Chondrocyte (in vitro differentiated cells): Measurements from ENCODE around the gene TTC38. TPM values are rescaled to one million over a fixed set of nuclear protein-coding genes. Genes with fewer than 3 reads are reported as not detected.

ENCODE experiments used
- DNase-seq: peaks from one replicate; pipeline ENCODE4 v3.0.0; 2021; ENCODE audit warnings: mixed read lengths, low spot score
- H3K27ac Mint-ChIP-seq: one replicate; pipeline ENCODE4 v1.8.0; 2021; ENCODE audit warnings: mild to moderate bottlenecking, moderate library complexity, mixed read lengths; ENCODE audit not compliant: unreplicated experiment
- H3K27me3 Mint-ChIP-seq: 2 replicates; pipeline ENCODE4 v1.8.0; 2021; ENCODE audit warnings: low read depth, mixed read lengths
- H3K36me3 Mint-ChIP-seq: 2 replicates; pipeline ENCODE4 v1.8.0; 2021; ENCODE audit warnings: low read depth, mixed read lengths
- H3K4me1 Mint-ChIP-seq: 2 replicates; pipeline ENCODE4 v1.8.0; 2021; ENCODE audit warnings: low read depth, mild to moderate bottlenecking, mixed read lengths
- H3K4me3 Mint-ChIP-seq: one replicate; pipeline ENCODE4 v1.8.0; 2021; ENCODE audit warnings: mild to moderate bottlenecking, moderate library complexity, mixed read lengths; ENCODE audit not compliant: unreplicated experiment
- H3K9me3 Mint-ChIP-seq: 2 replicates; pipeline ENCODE4 v1.8.0; 2021; ENCODE audit warnings: low read depth, mixed read lengths
- CTCF ChIP-seq: fragments of 200-600 bp; sonication (generic); IDR thresholded peaks from 2 replicates; pipeline ENCODE4 v1.5.0; 2021; ENCODE audit warnings: antibody characterized with exemption, mild to moderate bottlenecking, moderate library complexity
- total RNA-seq: library from RNA; stranded (reverse); gene quantifications from 3 replicates; pipeline ENCODE4 v1.2.1, GENCODE V29; 2021

The TTC38 gene
- total RNA-seq, 1 donor from 2014 or later = 13.8 TPM

- no peaks in the 10 kb centered on the region for H3K27me3 Mint-ChIP-seq
- peaks cover 12% of the 10 kb centered on the region for H3K4me1 Mint-ChIP-seq
Observed at GRCh38 chr22:46234969-46235368, 32.8 kb upstream of the TTC38 start.

GRCh38 chr22:46237453-46238124, 30.2 kb upstream of the TTC38 start:
- H3K36me3 Mint-ChIP-seq = peaks cover 14% of the 10 kb centered on the region
- H3K4me1 Mint-ChIP-seq = peaks cover 16% of the 10 kb centered on the region
- no peaks in the 10 kb centered on the region for H3K27me3 Mint-ChIP-seq
- H3K27ac Mint-ChIP-seq = no peak overlapping the region
- no peak for TF ChIP-seq CTCF
- H3K4me3 Mint-ChIP-seq = no peak overlapping the region
- DNase-seq = no peak
- H3K9me3 Mint-ChIP-seq = no peaks in the 10 kb centered on the region

More at GRCh38 chr22:46234969-46235368, 32.8 kb upstream of the TTC38 start:
- Mint-ChIP-seq H3K4me3 (no peak overlapping the region), H3K9me3 (no peaks in the 10 kb centered on the region), H3K27ac (peak overlapping the region; percentile 22), H3K36me3 (peaks cover 12% of the 10 kb centered on the region)
- no peak for TF ChIP-seq CTCF
- no peak for DNase-seq

- H3K9me3 Mint-ChIP-seq = no peaks in the 10 kb centered on the region
- H3K4me1 Mint-ChIP-seq = peaks cover 11% of the 10 kb centered on the region
- H3K27ac Mint-ChIP-seq = no peak overlapping the region
- no peaks in the 10 kb centered on the region for H3K27me3 Mint-ChIP-seq
- DNase-seq = no peak
- peaks cover 14% of the 10 kb centered on the region for H3K36me3 Mint-ChIP-seq
- H3K4me3 Mint-ChIP-seq = no peak overlapping the region
- no peak for TF ChIP-seq CTCF
Observed at GRCh38 chr22:46238541-46238940, 29.3 kb upstream of the TTC38 start.

- DNase-seq = no peak
- peaks cover 6% of the 10 kb centered on the region for H3K4me1 Mint-ChIP-seq
Observed at GRCh38 chr22:46239261-46240048, 28.4 kb upstream of the TTC38 start.

More at GRCh38 chr22:46239261-46240048, 28.4 kb upstream of the TTC38 start:
- no peak for TF ChIP-seq CTCF
- Mint-ChIP-seq H3K4me3 (no peak overlapping the region), H3K36me3 (peaks cover 14% of the 10 kb centered on the region), H3K9me3 (no peaks in the 10 kb centered on the region), H3K27ac (no peak overlapping the region), H3K27me3 (no peaks in the 10 kb centered on the region)
